Smooth muscle cell (in vitro differentiated cells): Measurements from ENCODE around the gene IGF1R. TPM values are rescaled to one million over a fixed set of nuclear protein-coding genes. Genes with fewer than 3 reads are reported as not detected.

ENCODE experiments used
- DNase-seq: peaks from one replicate; lab custom pipeline; 2025; ENCODE audit not compliant: unreplicated experiment; lab: John Stamatoyannopoulos, UW
- H2AFZ ChIP-seq: fragments of 200-600 bp; sonication (generic); 2 replicates; pipeline ENCODE4 v1.6.0; 2016; ENCODE audit warnings: antibody characterized with exemption, low read depth, mild to moderate bottlenecking
- H3F3A ChIP-seq: fragments of 200-600 bp; sonication (generic); 2 replicates; pipeline ENCODE4 v1.6.0; 2017; ENCODE audit warnings: antibody characterized with exemption, low read depth
- H3K27ac ChIP-seq: fragments of 200-600 bp; sonication (generic); 2 replicates; pipeline ENCODE4 v1.5.1; 2016; ENCODE audit warnings: low read depth, mild to moderate bottlenecking
- H3K27me3 ChIP-seq: fragments of 200-600 bp; sonication (generic); 2 replicates; pipeline ENCODE4 v1.6.1; 2016; ENCODE audit warnings: low read depth, mild to moderate bottlenecking
- H3K36me3 ChIP-seq: fragments of 200-600 bp; sonication (generic); 2 replicates; pipeline ENCODE4 v1.5.1; 2016; ENCODE audit warnings: low read depth
- H3K4me1 ChIP-seq: fragments of 200-600 bp; sonication (generic); 2 replicates; pipeline ENCODE4 v1.5.1; 2016; ENCODE audit warnings: low read depth
- H3K4me2 ChIP-seq: fragments of 200-600 bp; sonication (generic); 2 replicates; pipeline ENCODE4 v1.6.0; 2016; ENCODE audit warnings: mild to moderate bottlenecking
- H3K4me3 ChIP-seq: fragments of 200-600 bp; sonication (generic); 2 replicates; pipeline ENCODE4 v1.5.1; 2016; ENCODE audit warnings: mild to moderate bottlenecking
- H3K79me2 ChIP-seq: fragments of 200-600 bp; sonication (generic); 2 replicates; pipeline ENCODE4 v1.6.0; 2016; ENCODE audit warnings: low read depth, mild to moderate bottlenecking
- H3K9ac ChIP-seq: fragments of 200-600 bp; sonication (generic); 2 replicates; pipeline ENCODE4 v1.6.0; 2016; ENCODE audit warnings: low read depth
- H3K9me3 ChIP-seq: fragments of 200-600 bp; sonication (generic); replicated peaks from 2 replicates; pipeline ENCODE4 v1.5.1; 2016; ENCODE audit warnings: low read depth
- H4K20me1 ChIP-seq: fragments of 200-600 bp; sonication (generic); 2 replicates; pipeline ENCODE4 v1.6.0; 2016; ENCODE audit warnings: low read depth
- CTCF ChIP-seq: fragments of 200-600 bp; sonication (generic); IDR thresholded peaks from 2 replicates; pipeline ENCODE4 v1.5.1; 2017; ENCODE audit warnings: borderline replicate concordance, mild to moderate bottlenecking, antibody characterized with exemption; ENCODE audit not compliant: insufficient read depth, poor library complexity, severe bottlenecking
- WGBS: methylation state at CpG from one replicate; pipeline ENCODE4 v1.1.7; 2016; ENCODE audit warnings: low lambda C conversion rate; 5-methylcytosine and 5-hydroxymethylcytosine counted together
- polyA plus RNA-seq: library from polyadenylated mRNA; unstranded; fragments of >200 nt; fragmentation: Nextera tagmentation; extraction: Ambion mirVana; gene quantifications from 2 replicates; pipeline ENCODE4 v1.2.1, GENCODE V29; 2016
- total RNA-seq: library from RNA; depleted of rRNA; stranded (reverse); fragments of >200 nt; gene quantifications from 2 replicates; pipeline ENCODE4 v1.2.3, GENCODE V29; 2014

The IGF1R gene
- total and polyA plus RNA-seq, 2 experiments from 2014 or later, result 14.0 to 70.2 TPM

DNA sequence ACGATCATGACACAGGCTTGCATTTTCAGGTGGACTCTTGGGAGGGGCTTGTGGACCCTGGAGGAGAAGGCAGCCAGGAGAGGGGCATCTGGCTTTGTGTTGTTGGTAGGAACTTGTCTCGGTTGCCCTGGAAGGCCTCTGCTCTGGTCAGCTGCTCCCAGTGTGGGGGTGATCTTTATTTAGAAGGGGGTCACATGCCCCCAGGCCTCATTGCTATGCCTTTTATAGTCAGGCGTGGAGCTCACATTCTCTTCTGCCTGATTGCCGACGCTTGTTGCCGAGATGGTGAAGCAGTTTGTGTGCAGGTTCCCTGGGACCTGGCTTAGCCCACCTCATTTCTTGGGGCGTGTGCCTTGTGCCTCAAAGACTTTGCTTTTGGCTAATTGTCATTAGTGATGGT, 66.6 kb downstream of the IGF1R start:
- peaks cover 95% of the 10 kb centered on the region for H4K20me1 ChIP-seq
- no peaks in the 10 kb centered on the region for H3K36me3 ChIP-seq
- peaks cover 42% of the 10 kb centered on the region for H3K4me1 ChIP-seq
- H3K9me3 ChIP-seq, result no peaks in the 10 kb centered on the region
- H3K79me2 ChIP-seq, result peaks cover 98% of the 10 kb centered on the region
- H3K4me2 ChIP-seq, result no peak overlapping the region
- H3F3A ChIP-seq, result peaks cover 5% of the 10 kb centered on the region
- DNase-seq, result no peak
- no peak for TF ChIP-seq CTCF
- no peak overlapping the region for H3K9ac ChIP-seq
- no peak overlapping the region for H3K4me3 ChIP-seq
- H2AFZ ChIP-seq, result no peak overlapping the region
- H3K27me3 ChIP-seq, result no peaks in the 10 kb centered on the region
- no peak overlapping the region for H3K27ac ChIP-seq
- WGBS, result 85% methylated on average over 7 of the region's 7 CpGs

DNA sequence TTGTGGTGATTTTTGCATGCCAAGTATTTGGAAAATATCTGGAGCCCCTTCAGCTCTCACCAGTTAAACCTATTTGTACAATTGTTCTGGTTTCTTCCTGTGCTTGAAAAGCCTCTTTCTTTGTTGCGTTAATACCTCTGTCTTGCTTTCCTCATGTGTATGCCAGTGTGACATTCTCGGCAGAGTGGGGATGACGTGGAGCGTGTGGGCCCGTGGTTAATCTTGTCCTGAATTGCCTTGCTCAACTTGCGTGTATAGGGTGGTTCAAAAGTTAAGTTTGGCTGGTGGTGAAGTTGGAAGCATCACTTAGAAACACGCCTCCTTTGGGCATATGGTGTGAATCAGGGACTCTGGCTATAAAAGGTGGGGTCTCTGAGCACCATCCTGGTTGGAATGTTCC, 67.1 kb downstream of the IGF1R start:
- no peak overlapping the region for H3K4me2 ChIP-seq
- H3K36me3 ChIP-seq, result no peaks in the 10 kb centered on the region
- H3K4me1 ChIP-seq, result peaks cover 42% of the 10 kb centered on the region
- no peak for DNase-seq
- H3K27ac ChIP-seq, result no peak overlapping the region
- H4K20me1 ChIP-seq, result peaks cover 95% of the 10 kb centered on the region
- TF ChIP-seq CTCF, result no peak
- no peaks in the 10 kb centered on the region for H3K27me3 ChIP-seq
- peaks cover 5% of the 10 kb centered on the region for H3F3A ChIP-seq
- H3K79me2 ChIP-seq, result peaks cover 98% of the 10 kb centered on the region
- H2AFZ ChIP-seq, result no peak overlapping the region
- no peak overlapping the region for H3K9ac ChIP-seq
- 85% methylated on average over 7 of the region's 7 CpGs for WGBS
- H3K9me3 ChIP-seq, result no peaks in the 10 kb centered on the region
- no peak overlapping the region for H3K4me3 ChIP-seq

- Histone ChIP-seq H3K27ac (no peak overlapping the region), H3K36me3 (no peaks in the 10 kb centered on the region)
- WGBS, result 88% methylated on average over 9 of the region's 9 CpGs
Measured at GRCh38 chr15:98715890-98716443, 67.6 kb downstream of the IGF1R start.

More at GRCh38 chr15:98715890-98716443, 67.6 kb downstream of the IGF1R start:
- no peaks in the 10 kb centered on the region for H3K27me3 ChIP-seq
- no peak overlapping the region for H2AFZ ChIP-seq
- peaks cover 100% of the 10 kb centered on the region for H3K79me2 ChIP-seq
- peaks cover 5% of the 10 kb centered on the region for H3F3A ChIP-seq
- no peak for TF ChIP-seq CTCF
- no peak for DNase-seq
- no peaks in the 10 kb centered on the region for H3K9me3 ChIP-seq
- peaks cover 99% of the 10 kb centered on the region for H4K20me1 ChIP-seq
- no peak overlapping the region for H3K4me2 ChIP-seq
- no peak overlapping the region for H3K4me3 ChIP-seq
- peaks cover 42% of the 10 kb centered on the region for H3K4me1 ChIP-seq
- no peak overlapping the region for H3K9ac ChIP-seq
